T-helper 9 cell (primary cell): ENCODE measurements around the gene BTG2.
A peak's percentile ranks its signal among the peaks of the same experiment; 100 is the strongest.

ENCODE experiments used
- DNase-seq: peaks from one replicate; pipeline ENCODE4 v3.0.0-alpha.2; 2020

BTG2 gene

GRCh38 chr1:203320591-203321272 lies 15.4 kb downstream of the BTG2 start:
- peak; percentile 65 for DNase-seq

GRCh38 chr1:203321273-203322052 lies 16.1 kb downstream of the BTG2 start:
- DNase-seq, result no peak

GRCh38 chr1:203322500-203323179 lies 17.3 kb downstream of the BTG2 start:
- no peak for DNase-seq

GRCh38 chr1:203323587-203323986 lies 18.3 kb downstream of the BTG2 start:
- DNase-seq, result no peak

- peak; percentile 27 for DNase-seq
These were observed 19.0 kb downstream of the BTG2 start for GRCh38 chr1:203324105-203325025.

GRCh38 chr1:203325026-203325417 lies 19.7 kb downstream of the BTG2 start:
- peak; percentile 53 for DNase-seq

- DNase-seq, result no peak
These were observed 20.2 kb downstream of the BTG2 start for GRCh38 chr1:203325418-203326091.

- peak; percentile 93 for DNase-seq
These were observed 21.7 kb downstream of the BTG2 start for GRCh38 chr1:203326830-203327683.

GRCh38 chr1:203327684-203328457 lies 22.6 kb downstream of the BTG2 start:
- peak; percentile 68 for DNase-seq

GRCh38 chr1:203328714-203329122 lies 23.4 kb downstream of the BTG2 start:
- no peak for DNase-seq

- no peak for DNase-seq
These were observed 25.9 kb downstream of the BTG2 start for GRCh38 chr1:203331224-203331623.

- no peak for DNase-seq
These were observed 30.2 kb downstream of the BTG2 start for GRCh38 chr1:203335503-203335902.

GRCh38 chr1:203336097-203336496 lies 30.8 kb downstream of the BTG2 start:
- no peak for DNase-seq

GRCh38 chr1:203338335-203339036 lies 33.2 kb downstream of the BTG2 start:
- DNase-seq, result peak; percentile 39

GRCh38 chr1:203340112-203340790 lies 34.9 kb downstream of the BTG2 start:
- peak; percentile 37 for DNase-seq

GRCh38 chr1:203342192-203342940 lies 37.0 kb downstream of the BTG2 start:
- DNase-seq, result peak; percentile 38

- DNase-seq, result no peak
These were observed 38.8 kb downstream of the BTG2 start for GRCh38 chr1:203343956-203344754.
